GM10266 (cell line): ENCODE results near the gene MEIS1.

Experiments
- DNase-seq: peaks from one replicate; pipeline ENCODE4 v3.0.0; 2012; ENCODE audit errors: extremely low spot score
- TF ChIP-seq, protein P1 (sequence below): IDR thresholded peaks from 2 replicates; pipeline ENCODE4 v1.5.1; 2012; ENCODE audit warnings: mild to moderate bottlenecking, low read depth; ENCODE audit not compliant: control insufficient read depth, insufficient read depth; ENCODE audit errors: missing control alignments

Gene MEIS1

DNA sequence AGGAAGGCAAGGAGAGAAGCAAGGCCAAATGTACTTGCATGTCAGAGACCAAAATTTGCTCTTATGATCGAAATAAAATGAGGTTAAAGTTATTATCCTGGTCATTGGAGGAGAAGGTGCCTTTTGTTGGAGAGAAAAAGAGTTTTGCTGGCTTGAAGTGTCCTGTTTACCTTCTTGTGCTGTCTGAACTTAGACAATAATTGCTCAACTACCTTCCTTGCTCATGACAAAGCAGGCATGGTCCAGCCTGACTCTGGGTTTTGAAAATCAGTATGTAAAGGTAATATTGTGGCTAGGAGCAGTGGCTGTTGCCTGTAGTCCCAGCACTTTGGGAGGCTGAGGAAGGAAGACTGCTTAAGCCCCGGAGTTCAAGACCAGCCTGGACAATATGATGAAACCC lies 89.1 kb downstream of the MEIS1 start:
- TF ChIP-seq, protein P1, sequence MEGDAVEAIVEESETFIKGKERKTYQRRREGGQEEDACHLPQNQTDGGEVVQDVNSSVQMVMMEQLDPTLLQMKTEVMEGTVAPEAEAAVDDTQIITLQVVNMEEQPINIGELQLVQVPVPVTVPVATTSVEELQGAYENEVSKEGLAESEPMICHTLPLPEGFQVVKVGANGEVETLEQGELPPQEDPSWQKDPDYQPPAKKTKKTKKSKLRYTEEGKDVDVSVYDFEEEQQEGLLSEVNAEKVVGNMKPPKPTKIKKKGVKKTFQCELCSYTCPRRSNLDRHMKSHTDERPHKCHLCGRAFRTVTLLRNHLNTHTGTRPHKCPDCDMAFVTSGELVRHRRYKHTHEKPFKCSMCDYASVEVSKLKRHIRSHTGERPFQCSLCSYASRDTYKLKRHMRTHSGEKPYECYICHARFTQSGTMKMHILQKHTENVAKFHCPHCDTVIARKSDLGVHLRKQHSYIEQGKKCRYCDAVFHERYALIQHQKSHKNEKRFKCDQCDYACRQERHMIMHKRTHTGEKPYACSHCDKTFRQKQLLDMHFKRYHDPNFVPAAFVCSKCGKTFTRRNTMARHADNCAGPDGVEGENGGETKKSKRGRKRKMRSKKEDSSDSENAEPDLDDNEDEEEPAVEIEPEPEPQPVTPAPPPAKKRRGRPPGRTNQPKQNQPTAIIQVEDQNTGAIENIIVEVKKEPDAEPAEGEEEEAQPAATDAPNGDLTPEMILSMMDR: no peak
- no peak for DNase-seq

- no peak for DNase-seq
Observed at GRCh38 chr2:66525606-66526005, 90.7 kb downstream of the MEIS1 start.

GRCh38 chr2:66526180-66526579 lies 91.3 kb downstream of the MEIS1 start:
- no peak for DNase-seq
- TF ChIP-seq, protein P1: no peak

More at GRCh38 chr2:66525606-66526005, 90.7 kb downstream of the MEIS1 start:
- TF ChIP-seq, protein P1: no peak

DNA sequence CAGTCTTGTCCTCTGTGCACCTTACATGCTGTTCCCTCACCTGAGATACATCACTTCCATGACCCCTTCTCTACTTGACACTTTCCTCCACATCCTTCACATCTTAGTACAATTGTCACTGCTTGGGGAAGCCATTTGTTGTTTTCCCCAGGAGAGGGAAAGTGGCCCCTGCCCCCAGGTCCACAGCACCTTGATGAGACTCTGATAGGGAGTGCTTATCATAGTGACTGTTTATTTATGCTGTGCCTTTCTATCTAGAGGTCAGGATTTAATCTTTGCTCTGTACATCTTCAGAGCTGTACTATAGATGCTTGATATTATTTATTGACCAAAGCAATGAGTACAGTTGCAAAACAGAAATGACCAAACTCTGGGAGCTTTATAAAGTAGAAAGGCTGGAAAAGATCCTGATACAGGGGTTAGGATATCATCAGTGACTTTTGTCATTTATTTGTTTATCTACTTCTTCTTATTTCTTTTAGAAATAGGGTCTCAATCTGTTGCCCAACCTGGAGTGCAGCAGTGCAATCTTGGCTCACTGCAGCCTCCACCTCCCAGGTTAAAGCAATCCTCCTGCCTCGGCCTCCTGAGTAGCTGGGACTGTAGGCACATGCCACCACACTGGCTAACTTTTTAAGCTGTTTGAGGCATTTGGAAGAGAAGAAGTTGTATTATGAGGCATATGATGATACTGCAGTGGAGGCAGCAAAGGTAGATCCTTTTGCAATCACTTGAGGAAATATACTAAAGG lies 94.2 kb downstream of the MEIS1 start:
- TF ChIP-seq, protein P1: no peak
- DNase-seq: no peak

DNA sequence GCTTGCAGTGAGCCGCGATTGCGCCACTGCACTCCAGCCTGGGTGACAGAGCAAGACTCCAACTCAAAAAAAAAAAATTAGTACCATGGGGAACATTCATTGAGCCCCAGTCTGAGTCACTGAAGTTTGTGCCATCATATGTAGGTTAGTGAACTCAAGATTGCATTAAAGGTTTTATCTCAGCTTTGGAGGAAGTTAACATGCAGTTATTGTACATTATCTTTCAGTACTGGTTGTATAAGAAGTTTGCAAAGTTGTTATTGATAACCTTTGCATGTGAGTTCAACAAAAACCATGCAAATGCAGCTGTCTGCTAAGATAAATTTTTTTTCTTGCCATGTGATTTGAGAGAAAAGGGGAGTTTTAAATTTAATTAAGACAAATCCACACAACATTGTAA lies 95.7 kb downstream of the MEIS1 start:
- no peak for DNase-seq
- TF ChIP-seq, protein P1: no peak

DNA sequence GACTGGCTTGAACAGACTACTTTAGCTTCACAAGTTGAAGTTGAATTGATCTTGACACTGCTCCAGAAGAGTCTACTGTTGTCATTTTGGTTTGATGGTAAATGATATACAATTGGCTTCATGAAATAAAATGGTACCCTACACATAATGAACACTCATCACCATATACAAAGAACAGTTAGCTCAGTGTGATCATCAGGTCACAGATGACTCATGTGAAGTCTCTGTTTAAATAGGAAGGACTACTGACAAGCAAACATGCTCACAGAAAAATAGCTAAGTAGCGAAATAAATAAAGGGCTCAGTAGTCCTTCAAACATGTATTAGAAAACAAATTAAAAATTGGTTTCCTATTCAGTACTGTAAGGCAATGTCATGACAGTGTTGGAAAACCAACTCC lies 96.2 kb downstream of the MEIS1 start:
- DNase-seq: no peak
- TF ChIP-seq, protein P1: no peak

- TF ChIP-seq, protein P1: no peak
- DNase-seq: no peak
Observed at GRCh38 chr2:66531567-66531966, 96.6 kb downstream of the MEIS1 start.
